ENCODE measurements around the gene KLHDC7B. TPM values are rescaled to one million over a fixed set of nuclear protein-coding genes. Genes with fewer than 3 reads are reported as not detected.

The KLHDC7B gene
- total and polyA plus RNA-seq, 2 of the 13 experiments (the other 11 are each of a cell fraction or from before 2014, with no cell fraction given), result 0.11 TPM; not detected in 1

GRCh38 chr22:50542416-50542927 lies 3.2 kb upstream of the KLHDC7B start (continued):
- TF ChIP-seq SALL2 (CRISPR knock-in tag; IDR thresholded peaks at IDR 0.05) (no peak), GFI1 (CRISPR knock-in tag; IDR thresholded peaks at IDR 0.05; ENCODE audit: borderline replicate concordance) (no peak)

GRCh38 chr22:50544078-50544745 lies 1.5 kb upstream of the KLHDC7B start:
- Histone ChIP-seq H3K4me3 (replicated peaks in 1 of 3; ENCODE audit: insufficient read depth in 1 of 3, low read depth in 2 of 3, low read length in 3 of 3) (no peak overlapping the region), H3K27me3 (ENCODE audit: control insufficient read depth in 1 of 2, insufficient read depth in 2 of 2, low read length in 2 of 2) (peaks cover 3 to 30% of the 10 kb centered on the region in 2 experiments), H3K36me3 (replicated peaks in 1 of 2; ENCODE audit: control insufficient read depth in 1 of 2, insufficient read depth in 2 of 2, low read length in 2 of 2) (no peaks in the 10 kb centered on the region), H3K79me2 (ENCODE audit: insufficient read depth, low read length) (no peaks in the 10 kb centered on the region), H3K4me2 (ENCODE audit: low read depth, low read length) (no peak overlapping the region), H3K9ac (ENCODE audit: insufficient read depth, low read depth, low read length) (no peak overlapping the region), H3K9me3 (ENCODE audit: low read length) (no peaks in the 10 kb centered on the region), H4K20me1 (ENCODE audit: insufficient read depth, low read length) (no peaks in the 10 kb centered on the region), H2AFZ (ENCODE audit: low read length) (no peak overlapping the region), H3K27ac (ENCODE audit: extremely low read length, insufficient read depth, low read length) (no peak overlapping the region), H3K4me1 (ENCODE audit: insufficient read depth, low read length) (peaks cover 35% of the 10 kb centered on the region)
- ChIA-PET POLR2A (interaction anchor here (1.8 to 4.2 kb wide), 4 partner anchors 11 to 39 kb away, joined by 6 to 34 read pairs (median 18); partner anchors contain the start of genes CHKB, SCO2 and TYMP), CTCF (ENCODE audit: low intra/inter-chr PET ratio, low total read pairs) (no interaction called here)
- ATAC-seq (no peak), DNase-seq (ENCODE audit: low spot score) (no peak), FAIRE-seq (no peak)
- TF ChIP-seq ZNF616 (CRISPR knock-in tag; IDR thresholded peaks at IDR 0.05; ENCODE audit: low read depth) (no peak), ZNF451 (CRISPR knock-in tag; IDR thresholded peaks at IDR 0.05) (no peak), ZNF205 (CRISPR knock-in tag; IDR thresholded peaks at IDR 0.05) (no peak), ZNF484 (CRISPR knock-in tag; IDR thresholded peaks at IDR 0.05; ENCODE audit: borderline replicate concordance, low read depth) (no peak), STAT5B (CRISPR knock-in tag; IDR thresholded peaks at IDR 0.05) (no peak), ZNF687 (CRISPR knock-in tag; IDR thresholded peaks at IDR 0.05) (no peak), FOXO4 (CRISPR knock-in tag; conservative IDR thresholded peaks at IDR 0.05) (no peak), IRF2 (CRISPR knock-in tag; IDR thresholded peaks at IDR 0.05) (no peak)
- TF ChIP-seq, protein P1, sequence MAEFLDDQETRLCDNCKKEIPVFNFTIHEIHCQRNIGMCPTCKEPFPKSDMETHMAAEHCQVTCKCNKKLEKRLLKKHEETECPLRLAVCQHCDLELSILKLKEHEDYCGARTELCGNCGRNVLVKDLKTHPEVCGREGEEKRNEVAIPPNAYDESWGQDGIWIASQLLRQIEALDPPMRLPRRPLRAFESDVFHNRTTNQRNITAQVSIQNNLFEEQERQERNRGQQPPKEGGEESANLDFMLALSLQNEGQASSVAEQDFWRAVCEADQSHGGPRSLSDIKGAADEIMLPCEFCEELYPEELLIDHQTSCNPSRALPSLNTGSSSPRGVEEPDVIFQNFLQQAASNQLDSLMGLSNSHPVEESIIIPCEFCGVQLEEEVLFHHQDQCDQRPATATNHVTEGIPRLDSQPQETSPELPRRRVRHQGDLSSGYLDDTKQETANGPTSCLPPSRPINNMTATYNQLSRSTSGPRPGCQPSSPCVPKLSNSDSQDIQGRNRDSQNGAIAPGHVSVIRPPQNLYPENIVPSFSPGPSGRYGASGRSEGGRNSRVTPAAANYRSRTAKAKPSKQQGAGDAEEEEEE (CRISPR knock-in tag; IDR thresholded peaks at IDR 0.05; ENCODE audit: borderline replicate concordance), result no peak
- in situ Hi-C loops (cut with HindIII; ENCODE audit: extremely low pct_ligation_motif_present, low pct_unique_long_range_greater_than_20kb), result no loop called here
- intact Hi-C loops (cut with micrococcal nuclease; ENCODE audit: unreplicated experiment), result no loop called here
- 88% methylated on average over 52 of the region's 52 CpGs for WGBS (ENCODE audit: low lambda C conversion rate)
- BruUV-seq (replicated peaks), result no TSS peak
